Stromal cell of bone marrow (primary cell): ENCODE results near the gene ANKRD44.
"Not testable (repeated sequence)": the region's sequence is repeated elsewhere in the genome, so short reads cannot be mapped to it uniquely, and the experiment has no call there.

Experiments used
- DNase-seq: peaks from one replicate; pipeline ENCODE4 v3.0.0-alpha.2; 2012; ENCODE audit warnings: low read depth

The ANKRD44 gene

DNA sequence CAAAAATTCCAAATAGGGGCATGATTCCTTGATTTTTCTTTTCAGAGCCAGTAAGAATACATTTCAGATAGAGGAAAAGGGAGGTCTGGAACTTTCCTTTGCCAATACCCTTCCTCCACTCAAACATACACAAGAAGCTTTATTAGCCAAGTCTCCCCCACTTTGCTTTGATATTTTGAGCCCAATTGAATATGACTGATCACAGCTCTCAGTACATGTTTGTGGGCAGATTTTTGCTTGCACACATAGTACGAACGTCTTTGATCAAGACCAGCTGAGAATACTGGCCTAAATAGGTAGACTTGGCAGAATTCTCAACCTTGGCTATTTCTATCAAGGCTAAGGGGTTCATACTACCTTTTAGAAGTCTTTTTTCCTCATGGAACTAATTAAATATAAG is 235.3 kb downstream of the ANKRD44 start:
- DNase-seq = no peak

DNA sequence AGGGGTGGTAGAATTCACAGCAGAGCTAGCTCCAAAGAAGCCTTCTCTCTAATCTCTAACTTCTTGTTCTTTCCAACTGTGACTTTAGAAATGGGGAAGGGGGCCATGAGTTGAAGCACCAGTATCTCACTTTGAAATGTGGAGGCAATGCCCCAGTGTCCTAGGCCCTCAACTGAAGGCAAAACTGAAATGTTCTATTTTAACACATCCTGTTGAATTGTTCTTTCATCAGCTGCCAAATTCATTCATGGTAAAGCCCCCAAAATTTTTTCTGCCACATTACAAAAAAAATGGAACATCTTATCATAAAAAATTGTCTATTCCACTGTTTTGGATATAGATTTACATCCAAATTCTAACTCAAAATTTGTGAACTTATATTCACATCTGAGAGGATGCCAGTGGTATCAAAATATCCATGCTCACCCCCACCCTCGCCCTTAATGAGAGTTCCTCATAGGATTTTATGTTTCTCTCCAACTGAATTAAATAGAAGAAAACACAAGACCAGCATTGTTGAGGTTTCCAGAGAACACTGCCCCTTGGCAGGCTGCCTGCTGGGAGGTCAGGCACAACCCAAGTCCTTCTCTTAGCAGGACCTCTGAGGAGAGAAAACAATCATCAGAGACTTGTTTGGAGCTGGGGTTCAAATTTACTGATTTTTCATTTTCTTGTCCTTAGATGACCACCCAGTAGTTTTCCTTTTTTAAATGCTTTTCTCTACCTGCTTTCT is 236.7 kb downstream of the ANKRD44 start:
- DNase-seq = peak; percentile 38

DNA sequence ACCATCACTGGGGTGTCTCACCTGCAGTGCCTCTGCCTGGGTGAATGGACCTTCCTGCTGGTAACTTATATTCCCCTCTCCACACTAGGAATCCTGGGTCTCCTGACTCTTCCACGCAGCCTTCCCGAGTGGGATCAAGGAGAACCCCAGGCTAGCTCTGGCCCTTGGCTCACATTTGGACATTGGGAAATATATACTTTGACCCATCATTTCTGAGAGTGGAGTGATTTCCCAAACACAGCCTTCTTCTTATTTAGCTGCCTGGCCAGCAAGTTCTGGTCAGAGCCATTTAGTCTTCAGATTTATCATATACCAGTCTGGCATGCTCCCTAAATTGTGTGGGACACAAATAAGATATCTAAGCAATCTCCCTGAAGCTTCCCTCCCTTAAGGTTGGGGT is 237.3 kb downstream of the ANKRD44 start:
- DNase-seq = no peak

DNA sequence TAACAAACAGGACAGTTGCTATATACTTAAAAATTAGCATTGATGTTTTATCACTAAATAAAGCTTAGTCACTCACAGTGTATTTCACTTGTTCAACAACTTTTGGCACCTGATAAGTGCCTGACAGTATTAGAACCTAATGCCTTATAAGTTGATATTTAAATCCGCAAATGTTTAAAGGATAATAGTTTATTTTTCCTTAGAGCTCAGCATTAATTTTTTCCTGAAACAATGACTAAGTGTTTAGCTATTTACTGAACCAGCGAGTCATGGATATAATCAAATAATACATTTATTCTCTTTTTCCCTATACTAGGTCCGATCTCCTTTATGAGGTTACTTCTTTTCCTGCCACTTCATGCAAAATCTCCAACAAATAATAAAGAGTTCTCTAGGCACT is 238.0 kb downstream of the ANKRD44 start:
- DNase-seq = no peak

DNA sequence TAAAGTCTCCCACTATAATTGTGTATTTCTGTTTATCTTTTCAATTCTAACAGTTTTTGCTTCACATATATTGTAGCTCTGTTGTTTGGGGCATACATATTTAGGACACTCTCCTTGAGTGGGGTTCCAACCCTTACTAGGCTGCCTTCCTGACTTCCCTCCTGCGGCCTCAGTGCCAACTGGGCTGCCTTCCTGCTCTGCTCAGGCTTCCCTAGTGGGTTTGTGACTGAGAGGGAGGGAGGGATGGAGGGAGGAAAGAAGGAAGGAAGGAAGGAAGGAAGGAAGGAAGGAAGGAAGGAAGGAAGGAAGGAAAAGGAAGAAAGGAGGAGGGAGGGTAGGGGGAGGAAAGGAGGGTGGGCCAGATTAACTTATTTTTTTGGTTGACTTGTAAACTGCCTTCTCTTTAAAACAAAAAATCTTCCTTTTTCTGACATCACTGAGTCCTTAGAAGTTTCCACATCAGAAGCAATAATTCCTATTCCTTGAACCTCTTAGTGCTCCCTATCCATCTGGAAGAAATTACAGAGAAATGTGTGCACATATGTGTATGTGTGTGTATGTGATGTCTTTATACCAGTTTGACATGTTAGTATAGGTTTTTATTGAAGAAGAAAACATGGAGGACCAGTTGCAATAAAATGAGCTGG is 238.7 kb downstream of the ANKRD44 start:
- no peak for DNase-seq

DNA sequence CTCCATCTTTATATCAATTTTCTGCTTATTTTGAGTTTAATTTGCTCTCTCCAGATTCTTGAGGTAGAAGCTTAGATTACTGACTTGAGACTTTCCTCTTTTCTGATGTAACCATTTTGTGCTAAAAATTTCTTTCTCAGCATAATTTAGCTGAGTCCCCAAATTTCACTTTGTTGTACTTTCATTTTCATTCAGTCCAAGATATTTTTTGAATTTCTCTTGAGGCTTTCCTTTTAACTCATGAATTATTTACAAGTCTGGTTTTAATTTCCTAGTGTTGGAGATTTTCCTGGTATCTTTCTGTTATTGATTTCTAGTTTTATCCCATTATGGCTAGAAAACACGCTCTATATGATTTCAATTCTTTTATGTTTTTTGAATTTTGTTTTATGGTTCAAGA is 239.4 kb downstream of the ANKRD44 start:
- DNase-seq = no peak

DNA sequence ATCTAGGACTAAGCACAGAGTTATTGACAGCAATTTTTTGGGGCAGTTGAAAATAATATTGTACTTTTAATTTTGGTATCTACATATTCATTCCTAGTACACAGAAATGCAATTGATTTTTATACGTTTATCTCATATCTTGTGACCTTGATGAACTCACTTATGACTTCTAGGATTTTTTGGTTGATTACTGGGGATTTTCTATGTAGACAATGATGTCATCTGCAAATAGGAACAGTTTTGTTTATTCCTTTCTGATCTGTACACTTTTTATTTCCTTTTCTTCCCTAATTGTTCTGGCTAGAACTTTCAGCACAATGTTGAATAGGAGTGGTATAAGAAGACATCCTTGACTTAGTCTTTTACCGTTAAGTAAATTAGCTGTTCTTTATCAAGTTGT is 240.6 kb downstream of the ANKRD44 start:
- DNase-seq = no peak

DNA sequence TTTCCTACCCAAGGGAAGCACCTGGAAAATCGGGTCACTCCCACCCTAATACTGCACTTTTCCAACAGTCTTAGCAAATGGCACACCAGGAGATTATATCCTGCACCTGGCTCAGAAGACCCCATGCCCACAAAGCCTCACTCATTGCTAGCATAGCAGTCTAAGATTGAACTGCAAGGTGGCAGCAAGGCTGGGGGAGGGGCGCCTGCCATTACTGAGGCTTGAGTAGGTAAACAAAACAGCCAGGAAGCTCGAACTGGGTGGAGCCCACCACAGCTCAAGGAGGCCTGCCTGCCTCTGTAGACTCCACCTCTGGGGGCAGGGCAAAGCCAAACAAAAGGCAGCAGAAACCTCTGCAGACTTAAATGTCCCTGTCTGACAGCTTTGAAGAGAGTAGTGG is 248.0 kb downstream of the ANKRD44 start:
- DNase-seq = not testable (repeated sequence)

DNA sequence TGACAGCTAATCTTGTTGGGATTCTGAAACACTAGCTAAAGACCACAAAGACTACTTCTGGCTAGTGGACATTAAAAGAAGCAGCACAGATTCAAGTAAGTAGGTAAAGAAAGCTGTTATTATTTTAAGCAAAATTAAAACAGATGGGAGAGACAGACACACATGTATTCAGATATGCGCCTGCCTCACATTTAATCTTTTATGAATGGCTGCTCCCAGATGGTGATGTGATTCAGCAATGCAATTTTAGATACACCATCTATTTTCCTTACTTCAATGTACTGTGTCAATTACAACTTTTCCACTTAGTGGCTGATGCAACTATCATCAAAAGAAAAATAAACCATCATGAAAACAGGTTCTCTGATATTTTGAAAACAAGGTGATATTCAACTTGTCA is 251.1 kb downstream of the ANKRD44 start:
- DNase-seq = no peak

DNA sequence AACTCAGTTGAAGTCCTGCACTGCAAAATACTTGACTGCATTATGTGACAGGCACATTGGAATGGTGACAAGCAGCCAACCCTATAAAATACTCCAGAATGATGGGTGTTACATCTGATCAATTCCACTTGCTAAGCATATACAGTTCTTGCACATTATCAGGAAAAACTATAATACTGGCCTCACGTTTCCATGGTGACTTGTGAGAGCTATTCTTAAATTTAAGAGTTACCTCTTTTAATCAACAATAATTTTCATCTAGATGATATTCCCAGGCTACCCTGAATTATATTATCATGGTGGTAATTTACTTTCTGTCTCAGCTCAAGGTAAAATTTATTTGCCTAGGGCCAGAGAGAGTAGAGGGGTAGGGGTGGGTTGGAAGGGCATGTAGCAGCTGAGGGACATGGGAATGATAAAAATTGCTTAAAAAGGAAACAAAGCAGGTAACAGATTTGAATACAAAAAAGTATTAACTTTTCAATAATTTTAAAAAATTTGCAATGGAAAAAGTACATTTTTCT is 251.7 kb downstream of the ANKRD44 start:
- no peak for DNase-seq

DNA sequence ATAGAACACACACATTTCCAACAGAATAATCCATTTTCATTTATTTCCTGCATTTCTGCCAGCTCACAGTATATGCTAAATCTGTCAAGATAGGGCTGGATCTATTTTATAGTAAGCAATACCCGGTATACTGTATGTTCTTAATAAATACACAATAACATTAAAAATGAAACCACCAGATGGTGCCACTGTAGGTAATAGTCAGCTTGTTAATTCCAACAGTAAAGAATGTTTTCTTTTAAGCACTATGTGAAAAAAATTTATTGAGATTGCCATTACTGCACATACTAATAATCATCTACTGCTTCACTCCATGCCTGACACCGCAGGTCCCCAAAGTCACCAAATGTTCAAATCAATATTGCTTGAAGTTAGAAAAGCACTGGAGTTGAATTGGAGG is 252.6 kb downstream of the ANKRD44 start:
- DNase-seq = no peak

DNA sequence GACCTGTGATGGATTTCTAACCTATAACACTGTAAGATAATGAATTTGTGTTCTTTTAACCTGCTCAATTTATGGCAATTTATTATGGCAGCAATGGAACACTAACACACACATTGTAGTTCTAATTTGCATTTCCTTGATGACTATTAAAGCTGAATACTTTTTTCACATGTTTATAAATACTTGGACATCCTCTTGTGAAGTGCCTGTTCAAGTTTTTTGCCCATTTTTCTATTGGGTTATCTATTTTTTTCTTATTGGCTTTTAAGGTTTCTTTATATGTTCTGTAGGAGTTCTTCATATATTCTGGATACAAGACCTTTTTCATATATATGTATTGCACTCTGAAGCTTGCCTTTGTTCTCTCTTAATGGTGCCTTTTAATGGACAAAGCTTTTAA is 255.5 kb downstream of the ANKRD44 start:
- no peak for DNase-seq

DNA sequence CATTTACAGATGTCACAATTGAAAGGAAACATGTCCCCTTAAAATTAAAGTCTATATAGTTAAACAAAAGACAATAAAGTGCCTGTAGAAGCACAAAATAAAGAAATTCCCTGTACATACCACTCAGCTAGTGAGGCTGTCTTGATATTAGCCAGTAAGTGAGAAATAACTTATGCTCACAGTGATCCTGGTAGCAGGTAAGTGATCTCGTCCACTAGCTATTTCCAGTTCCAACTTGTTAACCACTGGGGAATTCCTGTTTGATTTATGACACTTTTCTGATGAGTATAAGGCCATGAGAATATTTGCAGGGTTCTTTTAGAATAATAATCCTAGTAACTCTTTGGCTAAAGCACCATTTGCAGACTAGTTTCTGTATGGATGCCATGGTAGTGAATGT is 256.1 kb downstream of the ANKRD44 start:
- no peak for DNase-seq

DNA sequence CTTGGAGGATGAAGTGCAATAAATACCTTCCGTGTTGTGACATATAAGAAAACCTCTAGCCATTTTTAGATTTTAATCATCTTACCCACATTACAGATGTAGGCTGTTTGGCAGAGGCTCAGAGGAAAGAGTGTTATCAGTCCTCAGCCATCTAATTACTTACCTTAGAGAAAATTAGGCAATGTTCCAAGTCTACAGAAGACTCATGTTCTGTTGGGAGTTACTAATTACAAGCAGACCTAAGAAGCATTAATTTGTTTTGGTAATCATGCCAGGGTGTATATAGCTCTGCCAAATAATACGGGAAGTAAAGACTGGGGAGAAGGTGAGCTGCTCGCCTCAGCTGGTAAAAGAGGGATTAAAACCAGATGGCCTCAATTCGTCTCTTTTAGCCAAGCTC is 258.2 kb downstream of the ANKRD44 start:
- DNase-seq = no peak

DNA sequence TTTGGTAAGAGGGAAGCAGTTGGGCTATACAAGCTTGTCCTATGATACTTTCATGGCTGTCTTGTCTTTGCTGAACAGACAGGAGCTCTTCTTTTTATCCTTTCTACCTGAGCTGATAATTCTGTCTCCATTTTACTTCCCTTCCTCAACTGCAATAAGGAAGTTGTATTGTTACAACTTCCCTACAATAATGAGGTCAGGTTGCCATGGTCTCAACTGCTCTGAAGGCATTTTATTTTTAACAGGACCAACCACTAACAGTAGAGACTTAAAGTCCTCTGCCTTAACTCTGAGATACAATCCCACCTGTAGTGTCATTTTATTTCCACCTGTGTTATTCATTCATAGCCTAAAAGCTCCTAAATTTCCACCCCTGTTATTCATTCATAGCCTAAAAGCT is 265.5 kb downstream of the ANKRD44 start:
- DNase-seq = no peak

DNA sequence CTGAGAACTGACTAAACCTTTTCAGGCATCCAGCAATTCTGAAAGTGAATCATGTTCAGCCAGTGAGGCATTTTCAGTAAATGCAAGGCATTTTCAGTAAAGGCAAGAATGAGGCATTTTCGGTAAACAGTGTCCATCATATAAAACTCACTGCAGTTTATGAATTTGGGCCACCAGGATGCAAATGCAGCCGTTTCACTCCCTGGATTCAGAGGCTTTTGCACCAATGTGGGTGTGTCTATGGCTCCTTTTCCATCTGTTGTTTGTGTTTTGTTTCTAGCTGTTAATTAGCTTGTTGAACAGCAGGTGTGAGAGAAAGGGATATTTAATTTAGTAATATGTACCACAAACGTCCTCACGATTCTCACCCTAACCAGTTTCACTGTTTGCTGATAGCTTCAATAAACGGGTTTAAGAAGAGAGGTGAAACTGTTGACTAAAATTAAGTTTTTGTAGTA is 267.8 kb downstream of the ANKRD44 start:
- no peak for DNase-seq

DNA sequence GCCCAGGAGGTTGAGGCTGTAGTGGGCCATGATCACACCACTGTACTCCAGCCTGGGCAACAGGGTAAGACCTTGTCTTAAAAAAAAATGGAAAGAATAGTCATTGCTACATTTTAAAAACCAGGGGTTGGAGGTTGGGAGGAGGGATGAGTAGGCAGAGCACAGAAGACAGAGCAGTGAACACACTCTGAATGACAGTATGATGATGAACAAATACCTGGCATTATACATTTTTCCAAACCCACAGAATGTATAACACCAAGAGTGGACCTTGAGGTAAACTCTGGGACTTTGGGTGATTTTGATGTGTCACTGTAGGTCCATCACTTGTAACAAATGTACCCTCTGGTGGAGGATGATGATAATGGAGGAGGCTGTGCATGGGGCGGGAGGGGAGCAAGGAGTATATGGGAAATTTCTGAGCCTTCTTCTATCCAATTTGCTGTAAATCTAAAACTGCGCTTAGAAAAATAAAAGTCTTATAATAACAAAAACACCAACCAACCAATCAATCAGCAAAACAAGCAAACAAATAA is 272.6 kb downstream of the ANKRD44 start:
- no peak for DNase-seq

DNA sequence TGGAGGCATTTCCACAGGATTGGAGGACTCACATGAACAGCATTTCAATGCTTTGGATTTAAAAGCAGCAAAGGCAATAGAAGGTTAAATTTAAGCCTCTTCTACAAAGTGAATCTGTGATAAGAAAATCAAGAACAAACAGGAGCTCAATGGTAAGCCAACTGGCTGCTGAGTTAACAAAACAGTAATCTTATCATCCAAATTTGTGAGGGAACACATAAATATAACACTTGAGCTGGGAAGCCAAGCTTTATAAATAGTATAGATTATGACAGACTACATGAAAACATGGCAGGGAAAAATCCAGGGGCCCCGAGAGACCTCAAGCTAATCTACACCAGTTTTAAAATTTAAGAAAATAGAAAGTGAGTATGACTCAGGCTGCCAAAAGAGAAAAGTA is 275.6 kb downstream of the ANKRD44 start:
- DNase-seq = no peak

DNA sequence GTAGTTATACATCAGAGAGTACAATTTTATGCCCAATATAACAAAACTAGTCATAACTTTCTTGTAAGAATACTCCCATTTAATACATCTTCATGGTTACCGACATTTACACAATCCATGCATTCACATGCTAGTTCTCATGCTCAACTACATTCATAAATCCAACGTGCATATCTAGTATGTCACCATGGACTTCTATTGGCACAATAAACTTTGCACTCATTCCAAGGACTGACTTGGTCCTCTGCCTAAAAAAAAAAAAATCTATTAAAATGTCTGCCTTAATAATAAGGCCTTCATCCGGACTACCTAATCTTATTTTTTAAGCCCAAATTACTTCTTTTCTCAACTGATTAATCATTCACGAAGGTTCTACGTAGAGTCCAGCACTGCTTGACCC is 276.3 kb downstream of the ANKRD44 start:
- no peak for DNase-seq

DNA sequence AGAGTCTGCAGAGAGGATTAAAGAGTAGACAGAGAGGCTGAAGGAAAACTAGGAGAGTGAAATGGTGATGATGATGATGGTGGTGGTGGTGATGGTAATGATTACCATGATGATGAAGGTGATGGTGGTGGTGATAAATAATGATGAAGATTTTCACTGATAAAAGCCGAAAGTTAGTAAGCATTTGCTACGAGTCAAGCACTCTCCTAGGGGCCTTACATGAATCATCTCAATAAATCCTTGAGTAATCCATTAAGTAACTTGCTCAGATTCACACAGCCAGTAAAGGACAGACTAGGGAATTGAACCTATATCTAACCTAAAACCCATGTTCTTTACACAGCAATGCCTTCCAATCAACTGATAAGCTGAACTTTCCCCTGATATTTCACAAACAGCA is 277.4 kb downstream of the ANKRD44 start:
- no peak for DNase-seq

DNA sequence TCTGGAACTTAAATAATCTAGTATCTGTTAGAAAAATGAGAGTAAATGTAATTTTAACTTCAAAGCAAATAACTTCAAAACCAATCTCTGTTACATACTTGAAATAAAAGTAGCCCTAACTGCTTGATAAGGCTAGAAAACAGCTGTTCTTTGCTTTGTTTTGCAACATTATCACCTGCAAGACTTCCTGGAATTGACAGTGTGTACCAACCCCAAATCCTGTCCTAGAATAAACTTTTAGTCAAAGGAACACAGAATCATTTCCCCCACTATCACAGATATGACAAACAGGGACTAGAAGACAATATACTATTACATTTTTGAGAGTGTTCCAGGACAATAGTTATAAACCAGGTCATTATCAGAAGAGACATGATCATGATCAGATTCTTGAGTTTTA is 278.8 kb downstream of the ANKRD44 start:
- DNase-seq = no peak

DNA sequence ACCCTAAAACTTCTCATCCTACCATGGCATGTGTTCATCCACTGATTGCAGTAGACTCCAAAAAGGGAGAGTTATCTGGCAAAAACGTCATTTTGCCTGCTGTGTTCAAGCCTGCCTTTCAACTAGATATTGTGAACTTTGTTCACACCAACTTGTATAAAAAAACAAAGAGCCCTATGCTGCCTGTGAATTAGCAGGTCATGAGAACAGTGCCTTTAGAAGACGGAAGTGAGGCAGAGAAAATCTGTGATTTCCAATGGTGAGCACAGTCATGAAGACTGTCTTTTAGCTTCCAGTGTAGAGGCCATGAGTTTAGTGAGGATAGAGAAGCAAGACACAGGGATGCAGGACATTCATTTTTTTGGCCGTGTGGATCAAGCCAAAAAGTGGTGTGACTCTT is 280.5 kb downstream of the ANKRD44 start:
- no peak for DNase-seq

DNA sequence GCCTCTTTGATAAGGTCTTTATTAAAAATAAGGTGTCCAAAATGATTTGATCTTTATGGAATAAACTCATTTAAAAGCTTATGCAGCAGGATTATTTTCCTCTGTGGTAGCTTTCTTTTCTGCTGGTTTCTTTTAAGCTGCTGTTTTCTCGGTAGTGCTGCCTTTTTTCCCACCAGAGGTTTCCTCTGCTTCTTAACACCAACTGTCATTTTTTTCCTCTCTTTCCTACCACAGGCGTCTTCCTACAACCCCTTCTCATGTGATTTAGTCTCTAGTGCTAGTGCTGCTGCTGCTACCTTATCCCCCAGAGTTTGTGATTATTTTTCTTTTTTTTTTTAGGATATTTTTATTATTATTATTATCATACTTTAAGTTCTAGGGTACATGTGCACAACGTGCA is 281.9 kb downstream of the ANKRD44 start:
- no peak for DNase-seq

DNA sequence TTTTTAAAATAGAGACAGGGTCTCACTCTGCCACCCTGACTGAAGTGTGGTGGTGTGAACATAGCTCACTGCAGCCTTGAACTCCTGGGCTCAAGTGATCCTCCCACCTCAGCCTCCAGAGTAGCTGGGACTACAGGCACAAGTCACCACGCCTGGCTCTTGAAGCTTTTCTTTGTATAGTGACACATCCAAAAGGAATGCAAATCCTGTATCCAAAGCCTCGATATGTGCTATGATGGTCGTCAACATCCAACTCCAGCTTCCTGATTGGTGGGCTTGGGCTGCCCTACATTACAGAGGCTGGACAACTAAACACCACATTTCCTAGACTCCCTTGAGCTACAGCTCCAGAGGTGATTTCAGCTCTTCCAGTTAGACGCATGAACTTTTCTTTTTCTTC is 282.4 kb downstream of the ANKRD44 start:
- no peak for DNase-seq
